ENCODE measurements around the gene UPK2. TPM values are rescaled to one million over a fixed set of nuclear protein-coding genes. Genes with fewer than 3 reads are reported as not detected.

The UPK2 gene
- total RNA-seq, 1 experiment from 2014 or later, result 3.5 TPM

- ChIA-PET CTCF (interaction anchor here (1.4 to 1.9 kb wide), 2 partner anchors 8 to 11 kb away, joined by 15 to 17 read pairs; partner anchors contain the start of gene BCL9L), POLR2A (interaction anchor here (0.8 to 1.7 kb wide), 5 partner anchors 8 to 100 kb away, joined by 3 to 23 read pairs (median 6); partner anchors contain the start of genes BCL9L, CENATAC, RPS25 and TRAPPC4)
- peaks cover 72% of the 10 kb centered on the region for H3K4me1 Mint-ChIP-seq (ENCODE audit: low read depth, unreplicated experiment)
- H3K4me1 ChIP-seq, result peaks cover 91% of the 10 kb centered on the region
- no peaks in the 10 kb centered on the region for H3K27me3 ChIP-seq (replicated peaks; ENCODE audit: control insufficient read depth, insufficient read depth, low read length)
- H3K4me3 ChIP-seq (ENCODE audit: low read depth, low read length), result peak overlapping the region; percentile 22
- intact Hi-C loops (cut with micrococcal nuclease; ENCODE audit: unreplicated experiment), result no loop called here
- peak overlapping the region; percentile 100 for H3K27ac Mint-ChIP-seq (ENCODE audit: unreplicated experiment)
- no peak for TF ChIP-seq CTCF (IDR thresholded peaks at IDR 0.05; ENCODE audit: insufficient read depth in 1 of 2, low read depth in 1 of 2, low read length in 1 of 2, severe bottlenecking in 1 of 2, unreplicated experiment in 1 of 2)
- peak overlapping the region; percentile 78 for H3K4me3 Mint-ChIP-seq (ENCODE audit: unreplicated experiment)
- no peaks in the 10 kb centered on the region for H3K9me3 ChIP-seq
- H3K27me3 Mint-ChIP-seq (ENCODE audit: insufficient read depth, unreplicated experiment), result no peaks in the 10 kb centered on the region
- peaks cover 3% of the 10 kb centered on the region; the same call in 1 of the 2 replicates for H3K36me3 ChIP-seq (ENCODE audit: control insufficient read depth, insufficient read depth, low read length)
- TSS peak; percentile 2 for BruUV-seq (replicated peaks)
- H3K36me3 Mint-ChIP-seq (ENCODE audit: insufficient read depth, unreplicated experiment), result peaks cover 75% of the 10 kb centered on the region
- peak; percentile 90 to 94 for DNase-seq
- no peaks in the 10 kb centered on the region for H3K9me3 Mint-ChIP-seq (ENCODE audit: unreplicated experiment)
Observed at GRCh38 chr11:118917481-118918127, 38.5 kb upstream of the UPK2 start.

GRCh38 chr11:118918128-118918685 is 37.9 kb upstream of the UPK2 start:
- DNase-seq, result peak; percentile 94 to 99
- H3K4me1 Mint-ChIP-seq (ENCODE audit: low read depth, unreplicated experiment), result peaks cover 69% of the 10 kb centered on the region
- no peak for TF ChIP-seq CTCF (IDR thresholded peaks at IDR 0.05; ENCODE audit: insufficient read depth in 1 of 2, low read depth in 1 of 2, low read length in 1 of 2, severe bottlenecking in 1 of 2, unreplicated experiment in 1 of 2)
- CTCF ChIA-PET, result no interaction called here
- H3K9me3 ChIP-seq, result no peaks in the 10 kb centered on the region
- H3K36me3 Mint-ChIP-seq (ENCODE audit: insufficient read depth, unreplicated experiment), result peaks cover 74% of the 10 kb centered on the region
- H3K27me3 Mint-ChIP-seq (ENCODE audit: insufficient read depth, unreplicated experiment), result no peaks in the 10 kb centered on the region
- POLR2A ChIA-PET, result interaction anchor here (1.0 to 1.7 kb wide), 2 partner anchors 10 to 12 kb away, joined by 6 to 9 read pairs; no protein-coding TSS in a partner anchor
- no peaks in the 10 kb centered on the region for H3K27me3 ChIP-seq (replicated peaks; ENCODE audit: control insufficient read depth, insufficient read depth, low read length)
- peak overlapping the region; percentile 78 for H3K4me3 Mint-ChIP-seq (ENCODE audit: unreplicated experiment)
- no peaks in the 10 kb centered on the region for H3K9me3 Mint-ChIP-seq (ENCODE audit: unreplicated experiment)
- H3K36me3 ChIP-seq (ENCODE audit: control insufficient read depth, insufficient read depth, low read length), result 0 out of 2 replicates have a peak, but pooled peaks cover 3% of the 10 kb centered on the region
- peak overlapping the region; percentile 28 for H3K4me3 ChIP-seq (ENCODE audit: low read depth, low read length)
- H3K27ac Mint-ChIP-seq (ENCODE audit: unreplicated experiment), result peak overlapping the region; percentile 100
- BruUV-seq (replicated peaks), result no TSS peak
- intact Hi-C loops (cut with micrococcal nuclease; ENCODE audit: unreplicated experiment), result no loop called here
- H3K4me1 ChIP-seq, result peaks cover 91% of the 10 kb centered on the region

DNA sequence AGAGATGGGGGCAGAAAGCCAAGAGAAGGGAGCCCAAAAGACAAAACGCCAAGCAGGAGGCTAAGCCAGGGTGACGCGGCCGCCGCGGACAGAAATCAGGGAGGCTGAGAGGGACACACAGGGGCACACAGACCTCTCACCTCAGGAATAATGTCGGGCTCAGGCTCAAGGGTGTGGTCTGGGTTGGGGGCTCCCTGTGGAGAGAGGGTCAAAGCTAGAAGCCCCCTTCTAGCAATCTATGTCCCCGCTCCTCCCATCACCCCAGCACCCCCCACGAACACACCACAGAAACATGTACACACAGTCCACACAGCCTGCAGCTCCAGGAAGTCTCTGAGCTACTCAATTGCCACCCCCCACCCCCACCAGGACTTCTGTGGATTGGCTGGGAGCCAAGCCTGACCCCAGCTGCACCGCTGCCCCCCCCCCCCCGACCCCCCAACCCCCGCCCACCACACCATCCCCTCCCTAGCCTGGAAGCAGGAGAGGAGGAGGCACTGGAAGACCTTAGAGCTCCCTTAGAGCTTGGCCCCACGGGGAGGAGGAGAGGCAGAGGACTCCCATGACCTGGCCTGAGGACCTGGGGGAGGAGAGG is 37.3 kb upstream of the UPK2 start:
- Histone ChIP-seq H3K4me3 (ENCODE audit: low read depth, low read length) (peak overlapping the region; percentile 28), H3K4me1 (peaks cover 92% of the 10 kb centered on the region), H3K27me3 (replicated peaks; ENCODE audit: control insufficient read depth, insufficient read depth, low read length) (no peaks in the 10 kb centered on the region), H3K9me3 (no peaks in the 10 kb centered on the region), H3K36me3 (ENCODE audit: control insufficient read depth, insufficient read depth, low read length) (0 out of 2 replicates have a peak, but pooled peaks cover 3% of the 10 kb centered on the region)
- Mint-ChIP-seq H3K27me3 (ENCODE audit: insufficient read depth, unreplicated experiment) (no peaks in the 10 kb centered on the region), H3K4me1 (ENCODE audit: low read depth, unreplicated experiment) (peaks cover 73% of the 10 kb centered on the region), H3K27ac (ENCODE audit: unreplicated experiment) (peak overlapping the region; percentile 100), H3K9me3 (ENCODE audit: unreplicated experiment) (no peaks in the 10 kb centered on the region), H3K36me3 (ENCODE audit: insufficient read depth, unreplicated experiment) (peaks cover 77% of the 10 kb centered on the region), H3K4me3 (ENCODE audit: unreplicated experiment) (peak overlapping the region; percentile 78)
- BruUV-seq (replicated peaks), result no TSS peak
- intact Hi-C loops (cut with micrococcal nuclease; ENCODE audit: unreplicated experiment), result no loop called here
- ChIA-PET POLR2A (no interaction called here), CTCF (no interaction called here)
- DNase-seq, result peak; percentile 70 to 86
- TF ChIP-seq CTCF (IDR thresholded peaks at IDR 0.05; ENCODE audit: insufficient read depth in 1 of 2, low read depth in 1 of 2, low read length in 1 of 2, severe bottlenecking in 1 of 2, unreplicated experiment in 1 of 2), result no peak
